ELF-1 (cell line): Measurements from ENCODE around the gene CCR5AS.

Experiments used
- DNase-seq: peaks from one replicate; pipeline ENCODE4 v3.0.0-alpha.2; 2016; ENCODE audit warnings: low read depth, low spot score

The CCR5AS gene

GRCh38 chr3:46380471-46381221, 26.2 kb downstream of the CCR5AS start:
- no peak for DNase-seq

DNA sequence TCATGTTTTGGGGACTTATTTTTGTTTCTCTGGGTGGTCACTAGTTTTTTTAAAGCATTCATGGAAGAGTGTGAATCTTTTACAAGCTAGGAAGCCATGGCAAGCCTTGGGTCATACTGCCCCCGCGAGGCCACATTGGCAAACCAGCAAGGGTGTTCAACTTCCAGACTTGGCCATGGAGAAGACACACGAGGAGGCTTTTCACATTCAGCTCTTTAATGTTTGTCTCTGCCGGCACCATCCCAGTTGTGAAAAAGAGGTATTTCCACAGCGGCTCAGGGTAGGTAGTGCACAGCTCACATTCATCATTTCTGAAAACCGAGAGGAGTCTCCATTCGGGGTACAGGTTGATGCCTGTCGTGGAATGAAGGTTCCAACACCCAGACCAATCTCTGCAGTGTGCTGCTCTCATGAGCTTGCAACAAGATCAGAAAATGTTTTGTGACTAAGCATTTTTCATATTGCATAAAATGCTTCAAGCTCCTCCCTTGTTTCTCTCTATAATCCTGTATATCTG, 28.4 kb downstream of the CCR5AS start:
- peak; percentile 65 for DNase-seq

GRCh38 chr3:46375814-46376213, 31.1 kb downstream of the CCR5AS start:
- DNase-seq = no peak

DNA sequence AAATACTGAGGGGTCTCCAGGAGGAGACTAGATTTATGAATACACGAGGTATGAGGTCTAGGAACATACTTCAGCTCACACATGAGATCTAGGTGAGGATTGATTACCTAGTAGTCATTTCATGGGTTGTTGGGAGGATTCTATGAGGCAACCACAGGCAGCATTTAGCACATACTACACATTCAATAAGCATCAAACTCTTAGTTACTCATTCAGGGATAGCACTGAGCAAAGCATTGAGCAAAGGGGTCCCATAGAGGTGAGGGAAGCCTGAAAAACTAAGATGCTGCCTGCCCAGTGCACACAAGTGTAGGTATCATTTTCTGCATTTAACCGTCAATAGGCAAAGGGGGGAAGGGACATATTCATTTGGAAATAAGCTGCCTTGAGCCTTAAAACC, 31.6 kb downstream of the CCR5AS start:
- DNase-seq = no peak

- DNase-seq = no peak
These were observed 32.1 kb downstream of the CCR5AS start for GRCh38 chr3:46374755-46375154.

- DNase-seq = no peak
These were observed 34.1 kb downstream of the CCR5AS start for GRCh38 chr3:46372492-46373359.

DNA sequence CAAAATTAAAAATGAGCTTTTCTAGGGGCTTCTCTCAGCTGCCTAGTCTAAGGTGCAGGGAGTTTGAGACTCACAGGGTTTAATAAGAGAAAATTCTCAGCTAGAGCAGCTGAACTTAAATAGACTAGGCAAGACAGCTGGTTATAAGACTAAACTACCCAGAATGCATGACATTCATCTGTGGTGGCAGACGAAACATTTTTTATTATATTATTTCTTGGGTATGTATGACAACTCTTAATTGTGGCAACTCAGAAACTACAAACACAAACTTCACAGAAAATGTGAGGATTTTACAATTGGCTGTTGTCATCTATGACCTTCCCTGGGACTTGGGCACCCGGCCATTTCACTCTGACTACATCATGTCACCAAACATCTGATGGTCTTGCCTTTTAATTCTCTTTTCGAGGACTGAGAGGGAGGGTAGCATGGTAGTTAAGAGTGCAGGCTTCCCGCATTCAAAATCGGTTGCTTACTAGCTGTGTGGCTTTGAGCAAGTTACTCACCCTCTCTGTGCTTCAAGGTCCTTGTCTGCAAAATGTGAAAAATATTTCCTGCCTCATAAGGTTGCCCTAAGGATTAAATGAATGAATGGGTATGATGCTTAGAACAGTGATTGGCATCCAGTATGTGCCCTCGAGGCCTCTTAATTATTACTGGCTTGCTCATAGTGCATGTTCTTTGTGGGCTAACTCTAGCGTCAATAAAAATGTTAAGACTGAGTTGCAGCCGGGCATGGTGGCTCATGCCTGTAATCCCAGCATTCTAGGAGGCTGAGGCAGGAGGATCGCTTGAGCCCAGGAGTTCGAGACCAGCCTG, 35.1 kb downstream of the CCR5AS start:
- no peak for DNase-seq

DNA sequence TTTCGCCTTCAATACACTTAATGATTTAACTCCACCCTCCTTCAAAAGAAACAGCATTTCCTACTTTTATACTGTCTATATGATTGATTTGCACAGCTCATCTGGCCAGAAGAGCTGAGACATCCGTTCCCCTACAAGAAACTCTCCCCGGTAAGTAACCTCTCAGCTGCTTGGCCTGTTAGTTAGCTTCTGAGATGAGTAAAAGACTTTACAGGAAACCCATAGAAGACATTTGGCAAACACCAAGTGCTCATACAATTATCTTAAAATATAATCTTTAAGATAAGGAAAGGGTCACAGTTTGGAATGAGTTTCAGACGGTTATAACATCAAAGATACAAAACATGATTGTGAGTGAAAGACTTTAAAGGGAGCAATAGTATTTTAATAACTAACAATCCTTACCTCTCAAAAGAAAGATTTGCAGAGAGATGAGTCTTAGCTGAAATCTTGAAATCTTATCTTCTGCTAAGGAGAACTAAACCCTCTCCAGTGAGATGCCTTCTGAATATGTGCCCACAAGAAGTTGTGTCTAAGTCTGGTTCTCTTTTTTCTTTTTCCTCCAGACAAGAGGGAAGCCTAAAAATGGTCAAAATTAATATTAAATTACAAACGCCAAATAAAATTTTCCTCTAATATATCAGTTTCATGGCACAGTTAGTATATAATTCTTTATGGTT, 35.9 kb downstream of the CCR5AS start, which contains the start of gene CCR5:
Gene CCR5 (plus strand): TSS at position 108 of the 680 bp plus-strand sequence. CDS start 1,957 bp downstream, outside the sequence.
- DNase-seq = no peak

DNA sequence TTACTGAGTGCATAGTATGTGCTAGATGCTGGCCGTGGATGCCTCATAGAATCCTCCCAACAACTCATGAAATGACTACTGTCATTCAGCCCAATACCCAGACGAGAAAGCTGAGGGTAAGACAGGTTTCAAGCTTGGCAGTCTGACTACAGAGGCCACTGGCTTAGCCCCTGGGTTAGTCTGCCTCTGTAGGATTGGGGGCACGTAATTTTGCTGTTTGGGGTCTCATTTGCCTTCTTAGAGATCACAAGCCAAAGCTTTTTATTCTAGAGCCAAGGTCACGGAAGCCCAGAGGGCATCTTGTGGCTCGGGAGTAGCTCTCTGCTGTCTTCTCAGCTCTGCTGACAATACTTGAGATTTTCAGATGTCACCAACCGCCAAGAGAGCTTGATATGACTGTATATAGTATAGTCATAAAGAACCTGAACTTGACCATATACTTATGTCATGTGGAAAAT, 37.2 kb downstream of the CCR5AS start:
- no peak for DNase-seq

GRCh38 chr3:46369151-46369550, 37.7 kb downstream of the CCR5AS start:
- no peak for DNase-seq

DNA sequence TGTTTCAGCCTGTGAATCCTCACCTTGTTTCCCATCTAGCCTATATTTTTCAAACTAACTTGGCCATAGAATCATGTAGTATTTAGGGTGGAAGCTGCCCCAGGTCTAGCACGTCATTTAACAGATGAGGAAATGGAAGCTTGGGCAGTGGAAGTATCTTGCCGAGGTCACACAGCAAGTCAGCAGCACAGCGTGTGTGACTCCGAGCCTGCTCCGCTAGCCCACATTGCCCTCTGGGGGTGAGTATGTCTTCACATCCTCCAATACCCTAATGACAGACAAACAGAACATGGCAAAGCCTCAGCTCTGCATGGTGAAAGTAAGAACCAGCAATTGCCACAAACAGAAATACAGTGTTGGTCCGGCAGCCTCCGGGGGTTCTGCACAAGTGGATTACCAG, 38.3 kb downstream of the CCR5AS start:
- DNase-seq = peak; percentile 70

- no peak for DNase-seq
These were observed 39.1 kb downstream of the CCR5AS start for GRCh38 chr3:46367811-46368210.

DNA sequence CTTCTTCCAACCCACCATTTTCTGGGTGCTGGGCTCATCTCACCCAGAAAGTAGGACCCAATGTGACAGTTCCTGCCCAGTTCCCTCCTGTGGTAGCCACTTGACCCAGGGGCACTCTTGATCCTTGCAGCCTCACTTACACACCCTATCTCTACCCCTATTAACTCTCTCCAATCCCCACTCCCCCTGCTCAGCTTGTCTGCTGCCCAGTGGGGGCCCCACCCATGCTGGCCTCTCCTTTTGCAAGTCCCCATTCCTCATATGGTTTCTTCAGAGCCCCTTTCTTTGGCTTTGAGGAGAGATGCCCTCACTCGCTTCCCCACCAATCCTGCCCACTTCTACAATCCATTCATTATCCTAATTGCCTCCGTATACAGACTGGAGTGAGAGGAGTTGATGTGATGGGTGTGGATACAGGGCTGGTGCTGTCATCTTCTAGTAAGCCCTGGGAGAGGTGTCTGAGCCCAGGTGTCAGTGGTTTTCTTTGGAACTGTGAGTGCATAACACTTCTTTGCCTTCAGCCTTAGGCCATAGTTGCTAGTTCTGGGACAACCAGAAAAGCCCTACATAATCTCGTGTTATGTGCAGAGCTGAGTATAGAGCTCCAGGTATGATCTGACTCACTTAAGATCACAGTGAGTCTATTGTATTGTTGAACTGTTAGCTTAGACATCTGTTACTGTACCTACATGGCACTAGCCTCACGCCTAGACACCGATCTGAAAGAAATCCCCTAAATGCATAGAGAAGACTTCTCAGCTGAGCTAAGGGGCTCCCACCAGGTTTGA, 40.9 kb downstream of the CCR5AS start:
- no peak for DNase-seq

GRCh38 chr3:46365041-46365440, 41.8 kb downstream of the CCR5AS start:
- DNase-seq = no peak

DNA sequence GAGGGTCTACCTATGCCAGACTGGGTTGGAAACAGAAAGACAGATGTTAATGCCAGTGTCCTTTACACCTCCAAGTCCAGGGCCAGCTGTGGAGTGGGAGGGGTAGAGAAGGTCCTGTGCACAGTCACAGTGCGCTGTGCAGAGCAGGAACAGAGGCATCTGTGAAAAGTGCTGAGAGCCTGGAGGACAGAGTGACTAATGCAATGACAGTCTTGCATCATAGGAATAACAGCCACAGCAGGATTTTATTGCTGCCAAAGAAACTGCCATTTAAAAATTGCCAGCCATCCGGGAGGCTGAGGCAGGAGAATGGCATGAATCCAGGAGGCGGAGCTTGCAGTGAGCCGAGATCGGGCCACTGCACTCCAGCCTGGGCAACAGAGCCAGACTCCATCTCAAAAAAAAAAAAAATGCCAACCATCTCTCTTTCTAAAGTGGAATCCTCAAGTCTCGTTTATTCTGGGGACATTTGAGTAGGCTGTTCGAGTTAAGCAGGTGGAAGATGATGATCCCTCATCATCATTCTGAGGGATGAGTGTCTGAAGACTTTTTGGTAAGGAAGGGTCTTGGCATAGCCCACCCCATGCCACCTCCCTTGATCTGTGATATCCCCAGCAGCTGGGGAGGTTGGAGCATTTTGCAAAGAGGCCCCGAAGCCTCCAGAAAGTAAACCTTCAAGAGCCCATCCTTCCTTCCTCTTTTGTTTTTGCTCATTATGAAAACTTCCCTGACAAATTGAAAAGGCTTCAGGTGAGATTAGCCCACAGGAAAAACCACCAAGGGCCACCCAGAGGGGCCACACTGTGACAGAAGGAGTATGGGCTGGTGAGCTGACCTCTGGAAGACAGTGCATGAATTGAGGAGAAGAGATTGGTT, 45.2 kb downstream of the CCR5AS start:
- no peak for DNase-seq

DNA sequence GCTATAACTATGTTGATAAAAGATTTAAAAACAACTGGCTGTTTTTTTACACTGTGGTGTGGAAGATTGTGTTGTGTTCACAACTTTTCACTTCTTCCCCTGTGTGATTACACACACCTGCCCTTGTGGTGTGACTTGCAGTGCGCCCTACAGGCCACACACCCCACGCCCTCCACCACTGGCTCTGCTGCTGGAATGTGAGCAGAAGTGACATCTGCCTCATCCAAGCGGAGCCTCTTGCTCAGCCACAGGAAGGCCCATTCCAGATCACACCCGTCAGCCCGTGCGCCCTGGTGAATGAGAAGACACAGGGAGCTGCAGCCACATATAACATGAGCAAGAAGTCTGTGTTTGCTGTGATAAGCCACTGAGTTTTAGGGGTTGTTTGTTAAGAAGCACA, 46.0 kb downstream of the CCR5AS start:
- no peak for DNase-seq

- DNase-seq = no peak
These were observed 47.0 kb downstream of the CCR5AS start for GRCh38 chr3:46359733-46360493.

GRCh38 chr3:46358466-46358865, 48.4 kb downstream of the CCR5AS start:
- no peak for DNase-seq
